HepG2 (cell line): ENCODE data around the gene NLRX1. TPM values are rescaled to one million over a fixed set of nuclear protein-coding genes. Genes with fewer than 3 reads are reported as not detected.

ENCODE experiments used
- ASH2L ChIP-seq: fragments of 300-600, 200-600 bp; sonication (generic); IDR thresholded peaks from 2 replicates; pipeline ENCODE4 v1.7.0; 2017; ENCODE audit warnings: low read depth, mild to moderate bottlenecking, moderate library complexity, mixed read lengths, low read length; ENCODE audit not compliant: insufficient read length
- DR1 ChIP-seq: sonication (generic); formaldehyde crosslinking; IDR thresholded peaks from 2 replicates; pipeline ENCODE4 v1.8.0; 2021; ENCODE audit warnings: mild to moderate bottlenecking, missing genetic modification reagents, inconsistent platforms
- GPBP1L1 ChIP-seq: sonication (generic); formaldehyde crosslinking; IDR thresholded peaks from 2 replicates; pipeline ENCODE4 v1.5.0; 2020; ENCODE audit warnings: mild to moderate bottlenecking, missing genetic modification reagents
- HIVEP1 ChIP-seq: sonication (generic); formaldehyde crosslinking; IDR thresholded peaks from 2 replicates; pipeline ENCODE4 v1.4.0; 2020; ENCODE audit warnings: mild to moderate bottlenecking, missing genetic modification reagents
- ISX ChIP-seq: sonication (generic); formaldehyde crosslinking; conservative IDR thresholded peaks from 2 replicates; pipeline ENCODE4 v1.5.0; 2020; ENCODE audit warnings: missing genetic modification reagents
- KMT2A ChIP-seq: sonication (generic); formaldehyde crosslinking; IDR thresholded peaks from 2 replicates; pipeline ENCODE4 v1.4.0; 2020; ENCODE audit warnings: missing genetic modification reagents
- MAFK ChIP-seq, 2 experiments: IDR thresholded peaks in 1 of 2; conservative IDR thresholded peaks in 1 of 2; 2 replicates each; pipeline ENCODE4 v1.6.1; 2011; ENCODE audit warnings: improper control_type of control experiment in 2 of 2, low read length in 2 of 2
- NR2F1 ChIP-seq, 2 experiments: fragments of 450-650 bp in 1 of 2; formaldehyde crosslinking in 1 of 2; IDR thresholded peaks; 2 replicates each; pipeline versions ENCODE4 v1.5.0 to v1.6.1; 2016 to 2020; ENCODE audit warnings: mild to moderate bottlenecking in 1 of 2, missing compliant biosample characterization in 1 of 2, missing genetic modification reagents in 1 of 2, moderate library complexity in 1 of 2
- PCBP2 ChIP-seq: fragments of 200-400 bp; formaldehyde crosslinking; optimal IDR thresholded peaks from 2 replicates; pipeline ENCODE3; 2018; ENCODE audit warnings: low read length, low read depth; ENCODE audit not compliant: poor library complexity, severe bottlenecking
- RORA ChIP-seq: sonication (generic); formaldehyde crosslinking; IDR thresholded peaks from 2 replicates; pipeline ENCODE4 v1.5.0; 2020; ENCODE audit warnings: mild to moderate bottlenecking, missing genetic modification reagents, moderate library complexity
- SCMH1 ChIP-seq: sonication (generic); formaldehyde crosslinking; IDR thresholded peaks from 2 replicates; pipeline ENCODE4 v1.9.0; 2021; ENCODE audit warnings: missing genetic modification reagents, mild to moderate bottlenecking, borderline replicate concordance
- STAG1 ChIP-seq: sonication (generic); formaldehyde crosslinking; IDR thresholded peaks from 2 replicates; pipeline ENCODE4 v1.4.0; 2020; ENCODE audit warnings: missing genetic modification reagents
- TCF7 ChIP-seq: sonication (generic); IDR thresholded peaks from 2 replicates; pipeline ENCODE4 v1.6.1; 2016; ENCODE audit warnings: antibody characterized with exemption, low read depth
- TEF ChIP-seq: sonication (generic); formaldehyde crosslinking; IDR thresholded peaks from 2 replicates; pipeline ENCODE4 v1.5.0; 2020; ENCODE audit warnings: missing genetic modification reagents
- THAP8 ChIP-seq: sonication (generic); formaldehyde crosslinking; IDR thresholded peaks from 2 replicates; pipeline ENCODE4 v1.5.1; 2020; ENCODE audit warnings: missing genetic modification reagents, mild to moderate bottlenecking, borderline replicate concordance
- U2AF1 ChIP-seq: fragments of 200-400 bp; formaldehyde crosslinking; optimal IDR thresholded peaks from 2 replicates; pipeline ENCODE3; 2017; ENCODE audit warnings: mild to moderate bottlenecking, low read depth, low read length
- ZBTB2 ChIP-seq: sonication (generic); formaldehyde crosslinking; IDR thresholded peaks from 2 replicates; pipeline ENCODE4 v1.8.0; 2022; ENCODE audit warnings: low read depth, missing genetic modification reagents
- ZNF17 ChIP-seq: sonication (generic); formaldehyde crosslinking; IDR thresholded peaks from 2 replicates; pipeline ENCODE4 v1.5.0; 2020; ENCODE audit warnings: mild to moderate bottlenecking, missing genetic modification reagents
- ZNF232 ChIP-seq: sonication (generic); formaldehyde crosslinking; IDR thresholded peaks from 2 replicates; pipeline ENCODE4 v1.4.0; 2020; ENCODE audit warnings: missing genetic modification reagents, borderline replicate concordance
- ZNF264 ChIP-seq: sonication (generic); formaldehyde crosslinking; IDR thresholded peaks from 2 replicates; pipeline ENCODE4 v1.4.0; 2020; ENCODE audit warnings: missing genetic modification reagents
- ZNF326 ChIP-seq: sonication (generic); formaldehyde crosslinking; IDR thresholded peaks from 2 replicates; pipeline ENCODE4 v1.4.0; 2020; ENCODE audit warnings: missing genetic modification reagents, borderline replicate concordance
- ZNF354B ChIP-seq: sonication (generic); formaldehyde crosslinking; IDR thresholded peaks from 2 replicates; pipeline ENCODE4 v1.8.0; 2022; ENCODE audit warnings: mild to moderate bottlenecking, missing genetic modification reagents
- ZNF446 ChIP-seq: sonication (generic); formaldehyde crosslinking; IDR thresholded peaks from 2 replicates; pipeline ENCODE4 v1.5.0; 2020; ENCODE audit warnings: mild to moderate bottlenecking, missing genetic modification reagents
- ZNF629 ChIP-seq: sonication (generic); formaldehyde crosslinking; conservative IDR thresholded peaks from 2 replicates; pipeline ENCODE4 v1.5.0; 2020; ENCODE audit warnings: missing genetic modification reagents
- ZNF772 ChIP-seq: sonication (generic); formaldehyde crosslinking; IDR thresholded peaks from 2 replicates; pipeline ENCODE4 v1.5.0; 2020; ENCODE audit warnings: mild to moderate bottlenecking, missing genetic modification reagents
- ZNF782 ChIP-seq: sonication (generic); formaldehyde crosslinking; IDR thresholded peaks from 2 replicates; pipeline ENCODE4 v1.4.0; 2020; ENCODE audit warnings: missing genetic modification reagents, mild to moderate bottlenecking, borderline replicate concordance
- ZNF883 ChIP-seq: sonication (generic); formaldehyde crosslinking; IDR thresholded peaks from 2 replicates; pipeline ENCODE4 v1.5.1; 2020; ENCODE audit warnings: mild to moderate bottlenecking, missing genetic modification reagents; ENCODE audit errors: not compliant biosample characterization
- polyA plus RNA-seq, 8 experiments: library from polyadenylated mRNA; depleted of rRNA in 3 of 8; stranded (reverse) in 7 of 8; unstranded in 1 of 8; fragments of >200 nt; fragmentation: Illumina TruSeq in 4 of 8; extraction: Trizol in 4 of 8; gene quantifications; 2 replicates each; pipeline versions ENCODE4 v1.2.1 to v1.2.3, GENCODE V29; 2011 to 2016; ENCODE audit warnings: low read depth in 4 of 8, missing spikeins in 1 of 8, mixed read lengths in 1 of 8; ENCODE audit not compliant: insufficient read depth in 1 of 8
- total RNA-seq, 5 experiments: library from RNA; depleted of rRNA; stranded (reverse); fragments of >200 nt; fragmentation: Illumina TruSeq; extraction: Trizol; gene quantifications; 2 replicates each; pipeline ENCODE4 v1.2.3, GENCODE V29; 2016; ENCODE audit warnings: low read depth in 1 of 5

The NLRX1 gene
- total and polyA plus RNA-seq, 2 of the 13 experiments (the other 11 are each of a cell fraction or from before 2014, with no cell fraction given) = 8.7 to 11.0 TPM

- TF ChIP-seq NR2F1 (CRISPR knock-in tag; IDR thresholded peaks at IDR 0.05) (no peak), PCBP2 (no peak), ZNF629 (CRISPR knock-in tag) (peak; percentile 100), ZNF264 (CRISPR knock-in tag) (peak; percentile 58; the same call in 1 of the 2 replicates), HIVEP1 (CRISPR knock-in tag) (no peak), DR1 (no peak), U2AF1 (no peak), TCF7 (no peak), ZNF232 (CRISPR knock-in tag) (peak; percentile 39; the same call in 1 of the 2 replicates), ZNF446 (CRISPR knock-in tag) (peak; percentile 79; the same call in 1 of the 2 replicates), KMT2A (peak; percentile 60; the same call in 1 of the 2 replicates), THAP8 (no peak), ZBTB2 (CRISPR knock-in tag) (no peak; the same call in 1 of the 2 replicates), ISX (no peak), ZNF772 (CRISPR knock-in tag) (peak; percentile 58; the same call in 1 of the 2 replicates), ZNF782 (CRISPR knock-in tag) (no peak), ZNF17 (no peak), TEF (CRISPR knock-in tag) (no peak), MAFK (conservative IDR thresholded peaks at IDR 0.05 in 1 of 2, IDR thresholded peaks at IDR 0.05 in 1 of 2; ENCODE audit: low read length in 2 of 2) (no peak), ZNF883 (CRISPR knock-in tag) (no peak), STAG1 (CRISPR knock-in tag) (peak; percentile 26; the same call in 1 of the 2 replicates), ZNF326 (CRISPR knock-in tag) (no peak), ZNF354B (no peak), SCMH1 (CRISPR knock-in tag) (no peak), ASH2L (peak; percentile 56), GPBP1L1 (no peak), RORA (CRISPR knock-in tag) (no peak)
These were observed at the start of gene NLRX1 (continued) for GRCh38 chr11:119168471-119169281.
